ENCODE measurements around the gene JARID2. TPM values are rescaled to one million over a fixed set of nuclear protein-coding genes. Genes with fewer than 3 reads are reported as not detected.
"Not testable (repeated sequence)": the region's sequence is repeated elsewhere in the genome, so short reads cannot be mapped to it uniquely, and the experiment has no call there.

The JARID2 gene
- total and polyA plus RNA-seq, 9 of the 15 experiments (the other 6 are each of a cell fraction or from before 2014, with no cell fraction given): 5.0 to 29.0 (median 15.6) TPM

GRCh38 chr6:15288856-15289255 is 43.0 kb downstream of the JARID2 start (continued):
- TF ChIP-seq ZBTB9 (CRISPR knock-in tag; IDR thresholded peaks at IDR 0.05): no peak
- no peak for TF ChIP-seq GABPB2 (CRISPR knock-in tag; conservative IDR thresholded peaks at IDR 0.05)
- no peak for TF ChIP-seq SRSF7 (optimal IDR thresholded peaks at IDR 0.05; ENCODE audit: low read depth, low read length)
- no peak for TF ChIP-seq E2F6 (IDR thresholded peaks at IDR 0.05; ENCODE audit: borderline replicate concordance in 1 of 2, extremely low read depth in 1 of 2, insufficient read depth in 1 of 2, insufficient read length in 1 of 2, low read depth in 1 of 2, low read length in 1 of 2, poor library complexity in 1 of 2, severe bottlenecking in 1 of 2)
- TF ChIP-seq ZNF77 (CRISPR knock-in tag; IDR thresholded peaks at IDR 0.05): no peak

- H3K4me2 ChIP-seq (ENCODE audit: insufficient read depth, low read length); H3K27ac ChIP-seq (ENCODE audit: extremely low read depth, low read depth, low read length); H3K36me3 ChIP-seq (ENCODE audit: control insufficient read depth, insufficient read depth, low read length); in situ Hi-C loops (cut with MboI); H3K27me3 ChIP-seq (ENCODE audit: control insufficient read depth in 2 of 2, insufficient read depth in 2 of 2, low read length in 2 of 2); H2AFZ ChIP-seq (ENCODE audit: low read depth, low read length); H3K9me1 ChIP-seq (ENCODE audit: control insufficient read depth, insufficient read depth, low read length); BruUV-seq (replicated peaks); CTCF ChIA-PET (ENCODE audit: low intra/inter-chr PET ratio); H3K9me3 ChIP-seq (replicated peaks; ENCODE audit: control insufficient read depth, insufficient read depth, low read depth, low read length); H3K4me3 ChIP-seq; H3K9ac ChIP-seq (ENCODE audit: insufficient read depth in 1 of 2, low read depth in 2 of 2, low read length in 2 of 2); intact Hi-C loops (cut with micrococcal nuclease); TF ChIP-seq NR2C1 (IDR thresholded peaks at IDR 0.05); NR2C2 (CRISPR knock-in tag; IDR thresholded peaks at IDR 0.05): not testable (repeated sequence)
- peaks cover 92% of the 10 kb centered on the region for H3K79me2 ChIP-seq (ENCODE audit: control insufficient read depth, insufficient read depth, low read length)
- peak in 1 of 4 experiments; percentile 78 for DNase-seq (ENCODE audit: extremely low read depth in 1 of 4, low spot score in 3 of 4)
- H3K4me1 ChIP-seq (replicated peaks in 1 of 2; ENCODE audit: control insufficient read depth in 2 of 2, insufficient read depth in 2 of 2, low read length in 2 of 2): peaks cover 18 to 29% of the 10 kb centered on the region in 2 experiments; a peak in 4 of 5 replicates
- POLR2A ChIA-PET: interaction anchor here (0.6 to 3.9 kb wide), 8 partner anchors 9 to 223 kb away, joined by 3 to 34 read pairs (median 3); no protein-coding TSS in a partner anchor
- WGBS (ENCODE audit: insufficient coverage, low coverage, missing lambda C conversion rate): 38% methylated on average over 7 of the region's 7 CpGs
- peak; percentile 65 for ATAC-seq
- peaks cover 28% of the 10 kb centered on the region for H4K20me1 ChIP-seq (replicated peaks; ENCODE audit: control insufficient read depth, insufficient read depth, low read length)
- peak; percentile 71 for FAIRE-seq
- TF ChIP-seq FOSL1 (tag; conservative IDR thresholded peaks at IDR 0.05): peak; percentile 88
- TF ChIP-seq RCOR1 (IDR thresholded peaks at IDR 0.05; ENCODE audit: borderline replicate concordance in 1 of 2, low read depth in 2 of 2, low read length in 2 of 2): peak in 1 of 2 experiments; percentile 95; a peak in 2 of 4 replicates
- peak; percentile 73 for TF ChIP-seq DPF2 (IDR thresholded peaks at IDR 0.05)
- TF ChIP-seq HDAC1 (IDR thresholded peaks at IDR 0.05): peak in 1 of 2 experiments; percentile 84; a peak in 2 of 4 replicates
- 0 out of 2 replicates have a peak, but pooled peaks have one; percentile 13 for TF ChIP-seq EP400 (IDR thresholded peaks at IDR 0.05)
- TF ChIP-seq NR2C1 (tag; IDR thresholded peaks at IDR 0.05): 0 out of 2 replicates have a peak, but pooled peaks have one; percentile 7
- peak; percentile 74 for TF ChIP-seq SMAD4 (CRISPR knock-in tag; conservative IDR thresholded peaks at IDR 0.05)
- TF ChIP-seq MEF2D (tag; conservative IDR thresholded peaks at IDR 0.05; ENCODE audit: low read depth): peak; percentile 81
- peak; percentile 64 for TF ChIP-seq DACH1 (IDR thresholded peaks at IDR 0.05; ENCODE audit: partially characterized antibody)
- peak; percentile 29; the same call in 1 of the 2 replicates for TF ChIP-seq CREM (IDR thresholded peaks at IDR 0.05; ENCODE audit: low read depth)
- TF ChIP-seq NR2C2 (tag; IDR thresholded peaks at IDR 0.05): peak; percentile 50; the same call in 1 of the 2 replicates
- TF ChIP-seq NCOA1 (IDR thresholded peaks at IDR 0.05; ENCODE audit: low read depth): peak; percentile 41; the same call in 1 of the 2 replicates
- TF ChIP-seq KDM1A (IDR thresholded peaks at IDR 0.05): peak; percentile 97
- TF ChIP-seq MAZ (CRISPR knock-in tag; conservative IDR thresholded peaks at IDR 0.05 in 1 of 2, IDR thresholded peaks at IDR 0.05 in 1 of 2): 0 out of 4 replicates have a peak, but pooled peaks of 1 of the 2 experiments have one; percentile 3
These were observed 43.6 kb downstream of the JARID2 start for GRCh38 chr6:15289456-15289855.

Data from K562 (cell line).